ENCODE results near the gene NUP210. TPM values are rescaled to one million over a fixed set of nuclear protein-coding genes. Genes with fewer than 3 reads are reported as not detected.

The NUP210 gene
- total RNA-seq, 1 donor from 2014 or later = 3.7 TPM

- no peak overlapping the region for H3K4me3 ChIP-seq (ENCODE audit: low read length in 3 of 3)
- H3K9ac ChIP-seq (ENCODE audit: low read depth in 1 of 3, low read length in 3 of 3) = no peak overlapping the region
- H3K9me3 ChIP-seq (ENCODE audit: control insufficient read depth in 3 of 3, low read length in 3 of 3) = no peaks in the 10 kb centered on the region
- no peak overlapping the region for H3K27ac ChIP-seq (ENCODE audit: low read depth, low read length)
- H3K36me3 ChIP-seq (ENCODE audit: control insufficient read depth in 3 of 3, insufficient read depth in 3 of 3, low read length in 3 of 3) = peaks cover 18 to 28% (median 27%) of the 10 kb centered on the region in 3 donors
- no peaks in the 10 kb centered on the region for H3K4me1 ChIP-seq (ENCODE audit: control insufficient read depth in 3 of 3, insufficient read depth in 3 of 3, low read length in 3 of 3)
- no peaks in the 10 kb centered on the region for H3K27me3 ChIP-seq (ENCODE audit: control insufficient read depth in 3 of 3, insufficient read depth in 3 of 3, low read length in 3 of 3)
Observed at GRCh38 chr3:13358643-13359042, 61.5 kb downstream of the NUP210 start.

- H3K4me3 ChIP-seq (ENCODE audit: low read length in 3 of 3) = no peak overlapping the region
- H3K9me3 ChIP-seq (ENCODE audit: control insufficient read depth in 3 of 3, low read length in 3 of 3) = no peaks in the 10 kb centered on the region
- H3K9ac ChIP-seq (ENCODE audit: low read depth in 1 of 3, low read length in 3 of 3) = no peak overlapping the region
- peaks cover 21 to 27% (median 24%) of the 10 kb centered on the region in 3 donors for H3K36me3 ChIP-seq (ENCODE audit: control insufficient read depth in 3 of 3, insufficient read depth in 3 of 3, low read length in 3 of 3)
- H3K27ac ChIP-seq (ENCODE audit: low read depth, low read length) = no peak overlapping the region
- no peaks in the 10 kb centered on the region for H3K27me3 ChIP-seq (ENCODE audit: control insufficient read depth in 3 of 3, insufficient read depth in 3 of 3, low read length in 3 of 3)
- H3K4me1 ChIP-seq (ENCODE audit: control insufficient read depth in 3 of 3, insufficient read depth in 3 of 3, low read length in 3 of 3) = no peaks in the 10 kb centered on the region
Observed at GRCh38 chr3:13358051-13358450, 62.1 kb downstream of the NUP210 start.

GRCh38 chr3:13357074-13357473 is 63.0 kb downstream of the NUP210 start:
- no peaks in the 10 kb centered on the region for H3K9me3 ChIP-seq (ENCODE audit: control insufficient read depth in 3 of 3, low read length in 3 of 3)
- H3K27ac ChIP-seq (ENCODE audit: low read depth, low read length) = no peak overlapping the region
- H3K4me3 ChIP-seq (ENCODE audit: low read length in 3 of 3) = no peak overlapping the region
- H3K36me3 ChIP-seq (ENCODE audit: control insufficient read depth in 3 of 3, insufficient read depth in 3 of 3, low read length in 3 of 3) = peaks cover 21 to 26% (median 25%) of the 10 kb centered on the region in 3 donors
- H3K27me3 ChIP-seq (ENCODE audit: control insufficient read depth in 3 of 3, insufficient read depth in 3 of 3, low read length in 3 of 3) = no peaks in the 10 kb centered on the region
- H3K4me1 ChIP-seq (ENCODE audit: control insufficient read depth in 3 of 3, insufficient read depth in 3 of 3, low read length in 3 of 3) = no peaks in the 10 kb centered on the region
- no peak overlapping the region for H3K9ac ChIP-seq (ENCODE audit: low read depth in 1 of 3, low read length in 3 of 3)

- Histone ChIP-seq H3K9me3 (ENCODE audit: control insufficient read depth in 3 of 3, low read length in 3 of 3) (no peaks in the 10 kb centered on the region), H3K4me1 (ENCODE audit: control insufficient read depth in 3 of 3, insufficient read depth in 3 of 3, low read length in 3 of 3) (no peaks in the 10 kb centered on the region), H3K4me3 (ENCODE audit: low read length in 3 of 3) (no peak overlapping the region), H3K9ac (ENCODE audit: low read depth in 1 of 3, low read length in 3 of 3) (no peak overlapping the region), H3K36me3 (ENCODE audit: control insufficient read depth in 3 of 3, insufficient read depth in 3 of 3, low read length in 3 of 3) (peaks cover 19 to 25% (median 22%) of the 10 kb centered on the region in 3 donors), H3K27ac (ENCODE audit: low read depth, low read length) (no peak overlapping the region), H3K27me3 (ENCODE audit: control insufficient read depth in 3 of 3, insufficient read depth in 3 of 3, low read length in 3 of 3) (no peaks in the 10 kb centered on the region)
Observed at GRCh38 chr3:13353936-13354542, 66.1 kb downstream of the NUP210 start.

GRCh38 chr3:13353506-13353905 is 66.6 kb downstream of the NUP210 start:
- no peak overlapping the region for H3K27ac ChIP-seq (ENCODE audit: low read depth, low read length)
- no peak overlapping the region for H3K9ac ChIP-seq (ENCODE audit: low read depth in 1 of 3, low read length in 3 of 3)
- H3K4me3 ChIP-seq (ENCODE audit: low read length in 3 of 3) = no peak overlapping the region
- H3K4me1 ChIP-seq (ENCODE audit: control insufficient read depth in 3 of 3, insufficient read depth in 3 of 3, low read length in 3 of 3) = no peaks in the 10 kb centered on the region
- H3K36me3 ChIP-seq (ENCODE audit: control insufficient read depth in 3 of 3, insufficient read depth in 3 of 3, low read length in 3 of 3) = peaks cover 16 to 23% (median 22%) of the 10 kb centered on the region in 3 donors
- H3K9me3 ChIP-seq (ENCODE audit: control insufficient read depth in 3 of 3, low read length in 3 of 3) = no peaks in the 10 kb centered on the region
- H3K27me3 ChIP-seq (ENCODE audit: control insufficient read depth in 3 of 3, insufficient read depth in 3 of 3, low read length in 3 of 3) = no peaks in the 10 kb centered on the region

- H3K9me3 ChIP-seq (ENCODE audit: control insufficient read depth in 3 of 3, low read length in 3 of 3) = no peaks in the 10 kb centered on the region
- H3K9ac ChIP-seq (ENCODE audit: low read depth in 1 of 3, low read length in 3 of 3) = no peak overlapping the region
- no peak overlapping the region for H3K4me3 ChIP-seq (ENCODE audit: low read length in 3 of 3)
- no peak overlapping the region for H3K27ac ChIP-seq (ENCODE audit: low read depth, low read length)
- H3K27me3 ChIP-seq (ENCODE audit: control insufficient read depth in 3 of 3, insufficient read depth in 3 of 3, low read length in 3 of 3) = peaks cover 0 to 1% (median 0%) of the 10 kb centered on the region in 3 donors
- no peaks in the 10 kb centered on the region for H3K4me1 ChIP-seq (ENCODE audit: control insufficient read depth in 3 of 3, insufficient read depth in 3 of 3, low read length in 3 of 3)
- peaks cover 11 to 17% (median 16%) of the 10 kb centered on the region in 3 donors for H3K36me3 ChIP-seq (ENCODE audit: control insufficient read depth in 3 of 3, insufficient read depth in 3 of 3, low read length in 3 of 3)
Observed at GRCh38 chr3:13352621-13353131, 67.4 kb downstream of the NUP210 start.

GRCh38 chr3:13349823-13350222 is 70.3 kb downstream of the NUP210 start:
- H3K36me3 ChIP-seq (ENCODE audit: control insufficient read depth in 3 of 3, insufficient read depth in 3 of 3, low read length in 3 of 3) = peaks cover 4 to 12% (median 10%) of the 10 kb centered on the region in 3 donors

GRCh38 chr3:13348661-13349396 is 71.3 kb downstream of the NUP210 start:
- no peak overlapping the region for H3K27ac ChIP-seq (ENCODE audit: low read depth, low read length)
- peaks cover 8 to 15% (median 14%) of the 10 kb centered on the region in 3 donors for H3K4me1 ChIP-seq (ENCODE audit: control insufficient read depth in 3 of 3, insufficient read depth in 3 of 3, low read length in 3 of 3)
- H3K9ac ChIP-seq (ENCODE audit: low read depth in 1 of 3, low read length in 3 of 3) = no peak overlapping the region
- H3K4me3 ChIP-seq (ENCODE audit: low read length in 3 of 3) = no peak overlapping the region
- H3K36me3 ChIP-seq (ENCODE audit: control insufficient read depth in 3 of 3, insufficient read depth in 3 of 3, low read length in 3 of 3) = peaks cover 4 to 11% (median 10%) of the 10 kb centered on the region in 3 donors
- H3K9me3 ChIP-seq (ENCODE audit: control insufficient read depth in 3 of 3, low read length in 3 of 3) = no peaks in the 10 kb centered on the region
- H3K27me3 ChIP-seq (ENCODE audit: control insufficient read depth in 3 of 3, insufficient read depth in 3 of 3, low read length in 3 of 3) = peaks cover 0 to 4% (median 0%) of the 10 kb centered on the region in 3 donors

More at GRCh38 chr3:13349823-13350222, 70.3 kb downstream of the NUP210 start:
- Histone ChIP-seq H3K27ac (ENCODE audit: low read depth, low read length) (no peak overlapping the region), H3K4me1 (ENCODE audit: control insufficient read depth in 3 of 3, insufficient read depth in 3 of 3, low read length in 3 of 3) (peaks cover 8 to 15% (median 14%) of the 10 kb centered on the region in 3 donors), H3K9me3 (ENCODE audit: control insufficient read depth in 3 of 3, low read length in 3 of 3) (no peaks in the 10 kb centered on the region), H3K4me3 (ENCODE audit: low read length in 3 of 3) (no peak overlapping the region), H3K9ac (ENCODE audit: low read depth in 1 of 3, low read length in 3 of 3) (no peak overlapping the region), H3K27me3 (ENCODE audit: control insufficient read depth in 3 of 3, insufficient read depth in 3 of 3, low read length in 3 of 3) (peaks cover 0 to 4% (median 0%) of the 10 kb centered on the region in 3 donors)

GRCh38 chr3:13348100-13348499 is 72.0 kb downstream of the NUP210 start:
- Histone ChIP-seq H3K9ac (ENCODE audit: low read depth in 1 of 3, low read length in 3 of 3) (no peak overlapping the region), H3K4me1 (ENCODE audit: control insufficient read depth in 3 of 3, insufficient read depth in 3 of 3, low read length in 3 of 3) (peaks cover 8 to 15% (median 14%) of the 10 kb centered on the region in 3 donors), H3K27ac (ENCODE audit: low read depth, low read length) (no peak overlapping the region), H3K36me3 (ENCODE audit: control insufficient read depth in 3 of 3, insufficient read depth in 3 of 3, low read length in 3 of 3) (peaks cover 4 to 10% (median 8%) of the 10 kb centered on the region in 3 donors), H3K9me3 (ENCODE audit: control insufficient read depth in 3 of 3, low read length in 3 of 3) (no peaks in the 10 kb centered on the region), H3K4me3 (ENCODE audit: low read length in 3 of 3) (no peak overlapping the region), H3K27me3 (ENCODE audit: control insufficient read depth in 3 of 3, insufficient read depth in 3 of 3, low read length in 3 of 3) (peaks cover 0 to 4% (median 0%) of the 10 kb centered on the region in 3 donors)

All from skeletal muscle tissue (tissue), 4 donors.